Measurements from ENCODE around the gene CDC42BPG. TPM values are rescaled to one million over a fixed set of nuclear protein-coding genes. Genes with fewer than 3 reads are reported as not detected.

The CDC42BPG gene
- total and polyA plus RNA-seq, 9 of the 15 experiments (the other 6 are each of a cell fraction or from before 2014, with no cell fraction given), result 0.04 to 8.8 (median 2.1) TPM

DNA sequence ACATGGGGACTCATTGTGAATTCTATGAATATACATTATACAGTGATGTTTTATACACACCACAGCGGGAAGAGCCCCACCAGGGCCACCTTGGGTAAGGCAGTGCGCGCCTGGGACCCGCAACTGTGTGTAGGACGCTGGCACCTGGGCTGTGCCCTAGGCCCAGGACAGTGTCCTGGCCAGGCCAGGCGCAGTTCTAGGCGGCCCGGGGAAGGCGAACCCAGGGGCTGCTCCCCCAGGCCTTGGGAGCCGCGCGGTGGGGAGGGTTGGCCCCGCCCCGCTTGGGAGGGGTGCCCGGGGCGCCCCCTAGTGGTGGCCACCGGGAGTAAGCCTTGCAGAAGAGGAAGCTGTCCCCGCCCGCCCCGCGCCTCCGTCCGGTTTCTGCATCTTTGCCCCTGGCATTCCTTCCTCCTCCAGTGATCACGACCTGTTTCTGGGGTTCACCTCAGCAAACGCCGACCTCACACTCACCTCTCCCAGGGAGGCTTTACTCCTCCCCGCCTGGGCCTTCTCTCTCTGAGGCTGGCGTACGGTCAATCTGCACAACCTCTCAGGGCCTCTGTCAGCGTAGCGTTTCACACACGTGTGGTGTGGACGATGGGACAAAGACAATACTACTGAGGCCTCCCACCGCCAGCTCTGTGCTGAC is 43.4 kb upstream of the CDC42BPG start (continued):
- TF ChIP-seq, protein P1, sequence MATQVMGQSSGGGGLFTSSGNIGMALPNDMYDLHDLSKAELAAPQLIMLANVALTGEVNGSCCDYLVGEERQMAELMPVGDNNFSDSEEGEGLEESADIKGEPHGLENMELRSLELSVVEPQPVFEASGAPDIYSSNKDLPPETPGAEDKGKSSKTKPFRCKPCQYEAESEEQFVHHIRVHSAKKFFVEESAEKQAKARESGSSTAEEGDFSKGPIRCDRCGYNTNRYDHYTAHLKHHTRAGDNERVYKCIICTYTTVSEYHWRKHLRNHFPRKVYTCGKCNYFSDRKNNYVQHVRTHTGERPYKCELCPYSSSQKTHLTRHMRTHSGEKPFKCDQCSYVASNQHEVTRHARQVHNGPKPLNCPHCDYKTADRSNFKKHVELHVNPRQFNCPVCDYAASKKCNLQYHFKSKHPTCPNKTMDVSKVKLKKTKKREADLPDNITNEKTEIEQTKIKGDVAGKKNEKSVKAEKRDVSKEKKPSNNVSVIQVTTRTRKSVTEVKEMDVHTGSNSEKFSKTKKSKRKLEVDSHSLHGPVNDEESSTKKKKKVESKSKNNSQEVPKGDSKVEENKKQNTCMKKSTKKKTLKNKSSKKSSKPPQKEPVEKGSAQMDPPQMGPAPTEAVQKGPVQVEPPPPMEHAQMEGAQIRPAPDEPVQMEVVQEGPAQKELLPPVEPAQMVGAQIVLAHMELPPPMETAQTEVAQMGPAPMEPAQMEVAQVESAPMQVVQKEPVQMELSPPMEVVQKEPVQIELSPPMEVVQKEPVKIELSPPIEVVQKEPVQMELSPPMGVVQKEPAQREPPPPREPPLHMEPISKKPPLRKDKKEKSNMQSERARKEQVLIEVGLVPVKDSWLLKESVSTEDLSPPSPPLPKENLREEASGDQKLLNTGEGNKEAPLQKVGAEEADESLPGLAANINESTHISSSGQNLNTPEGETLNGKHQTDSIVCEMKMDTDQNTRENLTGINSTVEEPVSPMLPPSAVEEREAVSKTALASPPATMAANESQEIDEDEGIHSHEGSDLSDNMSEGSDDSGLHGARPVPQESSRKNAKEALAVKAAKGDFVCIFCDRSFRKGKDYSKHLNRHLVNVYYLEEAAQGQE (IDR thresholded peaks at IDR 0.05; ENCODE audit: borderline replicate concordance), result peak; percentile 49
- TF ChIP-seq, protein P1 (CRISPR knock-in tag; IDR thresholded peaks at IDR 0.05; ENCODE audit: low read depth), result 0 out of 2 replicates have a peak, but pooled peaks have one; percentile 41
- TF ChIP-seq U2AF2 (optimal IDR thresholded peaks at IDR 0.05; ENCODE audit: low read depth, low read length) (no peak), SNRNP70 (optimal IDR thresholded peaks at IDR 0.05; ENCODE audit: low read depth, low read length) (no peak), POLR2AphosphoS5 (IDR thresholded peaks at IDR 0.05; ENCODE audit: control insufficient read depth, insufficient read depth, low read depth, low read length) (no peak), ZNF175 (CRISPR knock-in tag; IDR thresholded peaks at IDR 0.05; ENCODE audit: low read depth) (no peak), RBM34 (IDR thresholded peaks at IDR 0.05; ENCODE audit: borderline replicate concordance, insufficient read depth, low read length) (no peak), BCLAF1 (IDR thresholded peaks at IDR 0.05; ENCODE audit: borderline replicate concordance in 1 of 2, control insufficient read depth in 1 of 2, low read depth in 2 of 2, low read length in 1 of 2) (no peak), NCOR1 (IDR thresholded peaks at IDR 0.05) (no peak), MTA3 (IDR thresholded peaks at IDR 0.05; ENCODE audit: borderline replicate concordance) (peak; percentile 75; the same call in 1 of the 2 replicates), NFRKB (IDR thresholded peaks at IDR 0.05; ENCODE audit: low read depth) (peak; percentile 49), MTF1 (CRISPR knock-in tag; IDR thresholded peaks at IDR 0.05; ENCODE audit: borderline replicate concordance) (no peak), JUN (IDR thresholded peaks at IDR 0.05; ENCODE audit: borderline replicate concordance, low read depth, low read length) (no peak), JUN (CRISPR knock-in tag; IDR thresholded peaks at IDR 0.05; ENCODE audit: borderline replicate concordance) (no peak)
- TF ChIP-seq, protein P2, sequence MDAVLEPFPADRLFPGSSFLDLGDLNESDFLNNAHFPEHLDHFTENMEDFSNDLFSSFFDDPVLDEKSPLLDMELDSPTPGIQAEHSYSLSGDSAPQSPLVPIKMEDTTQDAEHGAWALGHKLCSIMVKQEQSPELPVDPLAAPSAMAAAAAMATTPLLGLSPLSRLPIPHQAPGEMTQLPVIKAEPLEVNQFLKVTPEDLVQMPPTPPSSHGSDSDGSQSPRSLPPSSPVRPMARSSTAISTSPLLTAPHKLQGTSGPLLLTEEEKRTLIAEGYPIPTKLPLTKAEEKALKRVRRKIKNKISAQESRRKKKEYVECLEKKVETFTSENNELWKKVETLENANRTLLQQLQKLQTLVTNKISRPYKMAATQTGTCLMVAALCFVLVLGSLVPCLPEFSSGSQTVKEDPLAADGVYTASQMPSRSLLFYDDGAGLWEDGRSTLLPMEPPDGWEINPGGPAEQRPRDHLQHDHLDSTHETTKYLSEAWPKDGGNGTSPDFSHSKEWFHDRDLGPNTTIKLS (IDR thresholded peaks at IDR 0.05; ENCODE audit: borderline replicate concordance, low read depth), result no peak

Measured in K562 (cell line).